CD8-positive, alpha-beta memory T cell (primary cell): ENCODE data around the gene GAREM1. TPM values are rescaled to one million over a fixed set of nuclear protein-coding genes. Genes with fewer than 3 reads are reported as not detected.

Experiments
- CTCF ChIA-PET: fragments of 350-600 bp; sonication (Branson Sonifier 250); formaldehyde crosslinking; loops from one replicate; lab custom pipeline; 2021; ENCODE audit warnings: antibody characterized with exemption; lab: Charles Lee
- POLR2A ChIA-PET: fragments of 350-600 bp; sonication (Branson Sonifier 250); formaldehyde crosslinking; loops from one replicate; lab custom pipeline; 2021; ENCODE audit warnings: antibody characterized with exemption; lab: Charles Lee
- DNase-seq, 5 donors: peaks; one replicate each; pipeline versions ENCODE4 v3.0.0 to v3.0.0-alpha.2; 2020 to 2022; ENCODE audit warnings: mixed read lengths in 1 of 5
- H3K27ac ChIP-seq: one replicate; pipeline ENCODE4 v1.7.0; 2013; ENCODE audit warnings: low read depth, mild to moderate bottlenecking, low read length, moderate library complexity
- H3K27me3 ChIP-seq: 2 replicates; pipeline ENCODE4 v1.7.0; 2013; ENCODE audit warnings: low read length, mild to moderate bottlenecking; ENCODE audit not compliant: insufficient read depth, poor library complexity, severe bottlenecking
- H3K36me3 ChIP-seq: 2 replicates; pipeline ENCODE4 v1.7.0; 2013; ENCODE audit warnings: mild to moderate bottlenecking, low read length, moderate library complexity; ENCODE audit not compliant: insufficient read depth
- H3K4me1 ChIP-seq: 2 replicates; pipeline ENCODE4 v1.7.0; 2013; ENCODE audit warnings: mild to moderate bottlenecking, low read length, moderate library complexity; ENCODE audit not compliant: insufficient read depth
- H3K4me3 ChIP-seq: 2 replicates; pipeline ENCODE4 v1.7.0; 2013; ENCODE audit warnings: mild to moderate bottlenecking, low read length
- H3K9me3 ChIP-seq: 2 replicates; pipeline ENCODE4 v1.7.0; 2013; ENCODE audit warnings: mild to moderate bottlenecking, low read length
- H3K27ac Mint-ChIP-seq, 8 donors: one replicate each; pipeline ENCODE4 v1.8.0; 2020 to 2021; ENCODE audit warnings: mixed read lengths in 8 of 8, mild to moderate bottlenecking in 6 of 8, inconsistent platforms in 3 of 8, moderate library complexity in 3 of 8
- H3K27me3 Mint-ChIP-seq, 2 donors: one replicate each; pipeline ENCODE4 v1.8.0; 2020 to 2021; ENCODE audit warnings: mixed read lengths in 2 of 2, mild to moderate bottlenecking in 1 of 2, moderate library complexity in 1 of 2
- H3K36me3 Mint-ChIP-seq, 3 donors: one replicate each; pipeline ENCODE4 v1.8.0; 2020 to 2021; ENCODE audit warnings: mixed read lengths in 3 of 3, inconsistent platforms in 1 of 3, mild to moderate bottlenecking in 1 of 3
- H3K4me1 Mint-ChIP-seq, 3 donors: one replicate each; pipeline ENCODE4 v1.8.0; 2020 to 2021; ENCODE audit warnings: mixed read lengths in 3 of 3, inconsistent platforms in 1 of 3, mild to moderate bottlenecking in 1 of 3
- H3K4me3 Mint-ChIP-seq, 7 donors: one replicate each; pipeline ENCODE4 v1.8.0; 2020 to 2021; ENCODE audit warnings: mixed read lengths in 7 of 7, mild to moderate bottlenecking in 6 of 7, moderate library complexity in 4 of 7, inconsistent platforms in 2 of 7
- H3K9me3 Mint-ChIP-seq, 5 donors: one replicate each; pipeline ENCODE4 v1.8.0; 2020 to 2022; ENCODE audit warnings: mixed read lengths in 5 of 5, mild to moderate bottlenecking in 3 of 5, moderate library complexity in 2 of 5, inconsistent platforms in 1 of 5
- polyA plus RNA-seq: library from polyadenylated mRNA; unstranded; fragments of 300-500 nt; fragmentation: Illumina TruSeq; gene quantifications from one replicate; pipeline ENCODE4 v1.2.3, GENCODE V29; 2021
- total RNA-seq, 2 experiments: library from RNA; stranded (reverse); gene quantifications; one replicate each; pipeline ENCODE4 v1.2.3, GENCODE V29; 2021

Gene GAREM1
- total and polyA plus RNA-seq, 3 experiments from 2014 or later, result not detected

GRCh38 chr18:32287873-32288272 is 182.8 kb downstream of the GAREM1 start:
- no peaks in the 10 kb centered on the region for H3K4me1 ChIP-seq
- no peaks in the 10 kb centered on the region for H3K36me3 Mint-ChIP-seq
- no peak for DNase-seq
- ChIA-PET POLR2A (no interaction called here), CTCF (no interaction called here)
- H3K27me3 ChIP-seq, result no peaks in the 10 kb centered on the region
- no peak overlapping the region for H3K27ac Mint-ChIP-seq
- H3K4me3 Mint-ChIP-seq, result no peak overlapping the region
- H3K4me1 Mint-ChIP-seq, result no peaks in the 10 kb centered on the region
- peaks cover 6 to 9% of the 10 kb centered on the region in 2 donors for H3K27me3 Mint-ChIP-seq
- no peaks in the 10 kb centered on the region for H3K9me3 Mint-ChIP-seq
- no peaks in the 10 kb centered on the region for H3K9me3 ChIP-seq
- no peak overlapping the region for H3K27ac ChIP-seq
- H3K36me3 ChIP-seq, result no peaks in the 10 kb centered on the region
- H3K4me3 ChIP-seq, result no peak overlapping the region

GRCh38 chr18:32287249-32287648 is 183.4 kb downstream of the GAREM1 start:
- Mint-ChIP-seq H3K9me3 (no peaks in the 10 kb centered on the region), H3K27me3 (peaks cover 6% of the 10 kb centered on the region in 2 donors), H3K4me1 (no peaks in the 10 kb centered on the region), H3K4me3 (no peak overlapping the region), H3K36me3 (no peaks in the 10 kb centered on the region), H3K27ac (no peak overlapping the region)
- H3K36me3 ChIP-seq, result no peaks in the 10 kb centered on the region
- ChIA-PET POLR2A (no interaction called here), CTCF (no interaction called here)
- H3K27me3 ChIP-seq, result no peaks in the 10 kb centered on the region
- DNase-seq, result no peak
- H3K4me3 ChIP-seq, result no peak overlapping the region
- H3K27ac ChIP-seq, result no peak overlapping the region
- H3K4me1 ChIP-seq, result no peaks in the 10 kb centered on the region
- no peaks in the 10 kb centered on the region for H3K9me3 ChIP-seq

GRCh38 chr18:32286749-32287148 is 183.9 kb downstream of the GAREM1 start:
- Mint-ChIP-seq H3K4me1 (no peaks in the 10 kb centered on the region), H3K27me3 (peaks cover 6% of the 10 kb centered on the region in 2 donors), H3K4me3 (no peak overlapping the region), H3K27ac (no peak overlapping the region), H3K36me3 (no peaks in the 10 kb centered on the region), H3K9me3 (no peaks in the 10 kb centered on the region)
- Histone ChIP-seq H3K4me1 (no peaks in the 10 kb centered on the region), H3K4me3 (no peak overlapping the region), H3K9me3 (no peaks in the 10 kb centered on the region), H3K27me3 (no peaks in the 10 kb centered on the region), H3K36me3 (no peaks in the 10 kb centered on the region), H3K27ac (no peak overlapping the region)
- ChIA-PET CTCF (no interaction called here), POLR2A (no interaction called here)
- DNase-seq, result no peak

GRCh38 chr18:32284284-32284683 is 186.4 kb downstream of the GAREM1 start:
- Mint-ChIP-seq H3K27ac (no peak overlapping the region), H3K27me3 (peaks cover 3 to 6% of the 10 kb centered on the region in 2 donors), H3K36me3 (no peaks in the 10 kb centered on the region), H3K4me3 (no peak overlapping the region), H3K4me1 (no peaks in the 10 kb centered on the region), H3K9me3 (no peaks in the 10 kb centered on the region)
- H3K9me3 ChIP-seq, result no peaks in the 10 kb centered on the region
- no peaks in the 10 kb centered on the region for H3K36me3 ChIP-seq
- H3K27ac ChIP-seq, result no peak overlapping the region
- ChIA-PET POLR2A (no interaction called here), CTCF (interaction anchor here (1.3 kb wide), 1 partner anchor 8 kb away, joined by 3 read pairs; no protein-coding TSS in a partner anchor)
- DNase-seq, result no peak
- no peak overlapping the region for H3K4me3 ChIP-seq
- H3K27me3 ChIP-seq, result no peaks in the 10 kb centered on the region
- H3K4me1 ChIP-seq, result no peaks in the 10 kb centered on the region

GRCh38 chr18:32280911-32281310 is 189.8 kb downstream of the GAREM1 start:
- H3K4me1 Mint-ChIP-seq, result no peaks in the 10 kb centered on the region
- H3K27me3 ChIP-seq, result no peaks in the 10 kb centered on the region
- no peaks in the 10 kb centered on the region for H3K9me3 Mint-ChIP-seq
- CTCF ChIA-PET, result no interaction called here
- H3K27me3 Mint-ChIP-seq, result peaks cover 0 to 3% of the 10 kb centered on the region in 2 donors
- DNase-seq, result no peak
- H3K4me1 ChIP-seq, result no peaks in the 10 kb centered on the region
- no peaks in the 10 kb centered on the region for H3K9me3 ChIP-seq
- no peaks in the 10 kb centered on the region for H3K36me3 Mint-ChIP-seq
- H3K4me3 Mint-ChIP-seq, result no peak overlapping the region
- H3K4me3 ChIP-seq, result no peak overlapping the region
- POLR2A ChIA-PET, result no interaction called here
- H3K27ac Mint-ChIP-seq, result no peak overlapping the region
- H3K27ac ChIP-seq, result no peak overlapping the region
- H3K36me3 ChIP-seq, result no peaks in the 10 kb centered on the region

GRCh38 chr18:32280188-32280783 is 190.4 kb downstream of the GAREM1 start:
- no peaks in the 10 kb centered on the region for H3K36me3 Mint-ChIP-seq
- Histone ChIP-seq H3K27me3 (no peaks in the 10 kb centered on the region), H3K9me3 (no peaks in the 10 kb centered on the region), H3K36me3 (no peaks in the 10 kb centered on the region), H3K4me3 (no peak overlapping the region), H3K4me1 (no peaks in the 10 kb centered on the region), H3K27ac (no peak overlapping the region)
- ChIA-PET POLR2A (no interaction called here), CTCF (no interaction called here)
- H3K27ac Mint-ChIP-seq, result no peak overlapping the region
- H3K9me3 Mint-ChIP-seq, result no peaks in the 10 kb centered on the region
- no peak for DNase-seq
- no peaks in the 10 kb centered on the region for H3K4me1 Mint-ChIP-seq
- H3K4me3 Mint-ChIP-seq, result no peak overlapping the region
- H3K27me3 Mint-ChIP-seq, result peaks cover 0 to 3% of the 10 kb centered on the region in 2 donors

GRCh38 chr18:32278177-32278799 is 192.4 kb downstream of the GAREM1 start:
- H3K9me3 ChIP-seq, result no peaks in the 10 kb centered on the region
- no peak overlapping the region for H3K27ac ChIP-seq
- POLR2A ChIA-PET, result no interaction called here
- peaks cover 3 to 4% of the 10 kb centered on the region in 2 donors for H3K27me3 Mint-ChIP-seq
- no peak for DNase-seq
- no peaks in the 10 kb centered on the region for H3K4me1 Mint-ChIP-seq
- H3K9me3 Mint-ChIP-seq, result no peaks in the 10 kb centered on the region
- H3K36me3 ChIP-seq, result no peaks in the 10 kb centered on the region
- CTCF ChIA-PET, result no interaction called here
- H3K4me3 Mint-ChIP-seq, result no peak overlapping the region
- H3K27ac Mint-ChIP-seq, result no peak overlapping the region
- no peaks in the 10 kb centered on the region for H3K27me3 ChIP-seq
- H3K36me3 Mint-ChIP-seq, result no peaks in the 10 kb centered on the region
- H3K4me1 ChIP-seq, result no peaks in the 10 kb centered on the region
- no peak overlapping the region for H3K4me3 ChIP-seq

- Mint-ChIP-seq H3K27me3 (peaks cover 3 to 4% of the 10 kb centered on the region in 2 donors), H3K4me3 (no peak overlapping the region), H3K9me3 (no peaks in the 10 kb centered on the region), H3K36me3 (no peaks in the 10 kb centered on the region), H3K4me1 (no peaks in the 10 kb centered on the region), H3K27ac (no peak overlapping the region)
- POLR2A ChIA-PET, result no interaction called here
- H3K4me3 ChIP-seq, result no peak overlapping the region
- DNase-seq, result no peak
- no peaks in the 10 kb centered on the region for H3K27me3 ChIP-seq
- H3K27ac ChIP-seq, result no peak overlapping the region
- no peaks in the 10 kb centered on the region for H3K9me3 ChIP-seq
- no peaks in the 10 kb centered on the region for H3K4me1 ChIP-seq
- H3K36me3 ChIP-seq, result no peaks in the 10 kb centered on the region
- CTCF ChIA-PET, result no interaction called here
Observed at GRCh38 chr18:32277549-32277948, 193.1 kb downstream of the GAREM1 start.
